Mesenchymal stem cell (in vitro differentiated cells and primary cell): ENCODE measurements around the gene ATF2. TPM values are rescaled to one million over a fixed set of nuclear protein-coding genes. Genes with fewer than 3 reads are reported as not detected.

ENCODE experiments used
- DNase-seq: peaks from one replicate; pipeline ENCODE4 v3.0.0-alpha.2; 2013
- H2AFZ ChIP-seq: one replicate; pipeline ENCODE4 v1.6.1; 2013; ENCODE audit warnings: low read depth, mild to moderate bottlenecking, control low read depth, inconsistent platforms, low read length, moderate library complexity
- H2AK5ac ChIP-seq: 2 replicates; pipeline ENCODE4 v1.6.1; 2013; ENCODE audit warnings: low read length, moderate library complexity, mild to moderate bottlenecking, inconsistent platforms; ENCODE audit not compliant: severe bottlenecking
- H2BK120ac ChIP-seq: one replicate; pipeline ENCODE4 v1.6.1; 2013; ENCODE audit warnings: low read depth, mild to moderate bottlenecking, inconsistent platforms, low read length, moderate library complexity
- H2BK12ac ChIP-seq, 2 experiments: one replicate each; pipeline ENCODE4 v1.6.1; 2013; ENCODE audit warnings: inconsistent platforms in 2 of 2, low read length in 2 of 2, mild to moderate bottlenecking in 2 of 2, moderate library complexity in 2 of 2, control low read depth in 1 of 2
- H2BK15ac ChIP-seq: one replicate; pipeline ENCODE4 v1.6.1; 2013; ENCODE audit warnings: mild to moderate bottlenecking, low read depth, inconsistent platforms; ENCODE audit not compliant: poor library complexity, severe bottlenecking
- H2BK5ac ChIP-seq: 2 replicates; pipeline ENCODE4 v1.6.1; 2013; ENCODE audit warnings: low read depth, mild to moderate bottlenecking, low read length, control low read depth, inconsistent platforms; ENCODE audit not compliant: poor library complexity, severe bottlenecking
- H3K14ac ChIP-seq, 2 experiments: one replicate each; pipeline ENCODE4 v1.6.1; 2013; ENCODE audit warnings: inconsistent platforms in 2 of 2, low read length in 2 of 2, control low read depth in 1 of 2, mild to moderate bottlenecking in 1 of 2, moderate library complexity in 1 of 2
- H3K18ac ChIP-seq, 2 experiments: one replicate each; pipeline ENCODE4 v1.6.1; 2013; ENCODE audit warnings: inconsistent platforms in 2 of 2, low read length in 2 of 2, control low read depth in 1 of 2, low read depth in 1 of 2, mild to moderate bottlenecking in 1 of 2
- H3K23ac ChIP-seq, 2 experiments: one replicate each; pipeline ENCODE4 v1.6.1; 2013; ENCODE audit warnings: inconsistent platforms in 2 of 2, low read length in 2 of 2, mild to moderate bottlenecking in 2 of 2, moderate library complexity in 2 of 2, control low read depth in 1 of 2
- H3K27ac ChIP-seq: 2 replicates; pipeline ENCODE4 v1.5.1; 2013; ENCODE audit warnings: mild to moderate bottlenecking, moderate library complexity, low read length, control low read depth, inconsistent platforms; ENCODE audit not compliant: poor library complexity, severe bottlenecking
- H3K27me3 ChIP-seq, 2 experiments: 2 replicates each; pipeline versions ENCODE4 v1.6.1 to v1.7.0; 2013; ENCODE audit warnings: low read length in 2 of 2, mild to moderate bottlenecking in 2 of 2, moderate library complexity in 2 of 2, control low read depth in 1 of 2, inconsistent platforms in 1 of 2; ENCODE audit not compliant: control insufficient read depth in 1 of 2, insufficient read depth in 1 of 2
- H3K36me3 ChIP-seq, 2 experiments: 2 replicates each; pipeline versions ENCODE4 v1.6.1 to v1.7.0; 2013; ENCODE audit warnings: low read length in 2 of 2, control low read depth in 1 of 2, inconsistent platforms in 1 of 2, low read depth in 1 of 2, mild to moderate bottlenecking in 1 of 2; ENCODE audit not compliant: insufficient read depth in 2 of 2, control insufficient read depth in 1 of 2
- H3K4ac ChIP-seq, 2 experiments: one replicate each; pipeline ENCODE4 v1.6.1; 2013; ENCODE audit warnings: inconsistent platforms in 2 of 2, low read length in 2 of 2, mild to moderate bottlenecking in 2 of 2, moderate library complexity in 2 of 2, control low read depth in 1 of 2, low read depth in 1 of 2
- H3K4me1 ChIP-seq: 2 replicates; pipeline ENCODE4 v1.6.1; 2013; ENCODE audit warnings: low read depth, low read length, control low read depth; ENCODE audit not compliant: control insufficient read depth, insufficient read depth
- H3K4me2 ChIP-seq: 2 replicates; pipeline ENCODE4 v1.6.1; 2013; ENCODE audit warnings: low read length, mild to moderate bottlenecking, inconsistent platforms; ENCODE audit not compliant: poor library complexity, severe bottlenecking
- H3K4me3 ChIP-seq, 2 experiments: 2 replicates each; pipeline versions ENCODE4 v1.5.1 to v1.7.0; 2013; ENCODE audit warnings: low read length in 2 of 2, mild to moderate bottlenecking in 2 of 2, control low read depth in 1 of 2, low read depth in 1 of 2; ENCODE audit not compliant: insufficient read depth in 1 of 2
- H3K79me1 ChIP-seq: replicated peaks from 2 replicates; pipeline ENCODE4 v1.6.1; 2013; ENCODE audit warnings: mild to moderate bottlenecking, control low read depth, low read length, inconsistent platforms; ENCODE audit not compliant: poor library complexity, severe bottlenecking
- H3K9ac ChIP-seq: 2 replicates; pipeline ENCODE4 v1.7.0; 2013; ENCODE audit warnings: mild to moderate bottlenecking, low read length, moderate library complexity
- H3K9me3 ChIP-seq: 2 replicates; pipeline ENCODE4 v1.7.0; 2013; ENCODE audit warnings: mild to moderate bottlenecking, low read length; ENCODE audit not compliant: control insufficient read depth
- H4K8ac ChIP-seq: one replicate; pipeline ENCODE4 v1.6.1; 2013; ENCODE audit warnings: inconsistent platforms, mild to moderate bottlenecking, low read length, moderate library complexity
- H4K91ac ChIP-seq: one replicate; pipeline ENCODE4 v1.6.1; 2013; ENCODE audit warnings: mild to moderate bottlenecking, low read length, inconsistent platforms
- WGBS: methylation state at CpG from one replicate; pipeline ENCODE4 v1.1.7; 2013; ENCODE audit warnings: mixed read lengths; 5-methylcytosine and 5-hydroxymethylcytosine counted together
- small RNA-seq: library from polyadenylated mRNA; stranded (forward); fragments of <200 nt; extraction: miRNeasy Mini kit (QIAGEN cat#:217004); gene quantifications from one replicate; pipeline ENCODE3, GENCODE V24; 2013; ENCODE audit warnings: low read depth

Gene ATF2

GRCh38 chr2:175025233-175025632, 142.8 kb downstream of the ATF2 start:
- Histone ChIP-seq H2BK120ac (no peak overlapping the region), H4K8ac (no peak overlapping the region), H4K91ac (no peak overlapping the region), H3K36me3 (no peaks in the 10 kb centered on the region), H3K4me2 (no peak overlapping the region), H3K23ac (no peak overlapping the region), H3K4me3 (no peak overlapping the region), H3K27me3 (no peaks in the 10 kb centered on the region), H3K9me3 (no peaks in the 10 kb centered on the region), H3K27ac (no peak overlapping the region), H2AK5ac (no peak overlapping the region), H3K18ac (no peak overlapping the region), H3K14ac (no peak overlapping the region), H3K79me1 (no peaks in the 10 kb centered on the region), H3K4me1 (no peaks in the 10 kb centered on the region), H2BK5ac (no peak overlapping the region), H2AFZ (no peak overlapping the region), H3K9ac (no peak overlapping the region), H3K4ac (no peak overlapping the region), H2BK15ac (no peak overlapping the region), H2BK12ac (no peak overlapping the region)
- no CpG with 5 or more reads among the region's 3 CpGs for WGBS
- no peak for DNase-seq

GRCh38 chr2:175022923-175023322, 145.1 kb downstream of the ATF2 start:
- Histone ChIP-seq H3K14ac (no peak overlapping the region), H3K27ac (no peak overlapping the region), H4K91ac (no peak overlapping the region), H3K79me1 (no peaks in the 10 kb centered on the region), H3K4ac (no peak overlapping the region), H3K36me3 (no peaks in the 10 kb centered on the region), H3K4me3 (no peak overlapping the region), H3K27me3 (no peaks in the 10 kb centered on the region), H2AK5ac (no peak overlapping the region), H4K8ac (no peak overlapping the region), H3K4me1 (no peaks in the 10 kb centered on the region), H3K23ac (no peak overlapping the region), H3K4me2 (no peak overlapping the region), H2AFZ (no peak overlapping the region), H2BK15ac (no peak overlapping the region), H2BK5ac (no peak overlapping the region), H3K9ac (no peak overlapping the region), H2BK12ac (no peak overlapping the region), H2BK120ac (no peak overlapping the region), H3K9me3 (no peaks in the 10 kb centered on the region), H3K18ac (no peak overlapping the region)
- no peak for DNase-seq
- 89% methylated on average over 3 of the region's 3 CpGs for WGBS

Small RNAs within 50 kb of the gene (small RNA-seq; reads per million reads assigned to genes)
- 0.86 reads per million for gene MIR933
- not detected for gene RF02271
- gene RNU6-1290P: not detected
- not detected for gene RNU6-763P
